Fibroblast of skin of left quadriceps (primary cell): ENCODE results near the gene NDUFAF5.

Experiments used
- DNase-seq, 2 experiments: peaks; one replicate each; pipeline ENCODE4 v3.0.0-alpha.2; 2013; ENCODE audit warnings: low read depth in 2 of 2

Gene NDUFAF5

GRCh38 chr20:13870170-13870748 is 85.4 kb downstream of the NDUFAF5 start:
- no peak for DNase-seq
